SK-N-SH (cell line): ENCODE results near the gene IL4R.

ENCODE experiments used
- TF ChIP-seq, protein P1 (sequence below): fragments of 200-600 bp; sonication (generic); IDR thresholded peaks from 2 replicates; pipeline ENCODE4 v1.6.1; 2017; ENCODE audit warnings: antibody characterized with exemption, mild to moderate bottlenecking, moderate library complexity
- TF ChIP-seq, protein P2 (sequence below): IDR thresholded peaks from 2 replicates; pipeline ENCODE4 v1.4.0; 2012; ENCODE audit warnings: low read depth, borderline replicate concordance

DNA sequence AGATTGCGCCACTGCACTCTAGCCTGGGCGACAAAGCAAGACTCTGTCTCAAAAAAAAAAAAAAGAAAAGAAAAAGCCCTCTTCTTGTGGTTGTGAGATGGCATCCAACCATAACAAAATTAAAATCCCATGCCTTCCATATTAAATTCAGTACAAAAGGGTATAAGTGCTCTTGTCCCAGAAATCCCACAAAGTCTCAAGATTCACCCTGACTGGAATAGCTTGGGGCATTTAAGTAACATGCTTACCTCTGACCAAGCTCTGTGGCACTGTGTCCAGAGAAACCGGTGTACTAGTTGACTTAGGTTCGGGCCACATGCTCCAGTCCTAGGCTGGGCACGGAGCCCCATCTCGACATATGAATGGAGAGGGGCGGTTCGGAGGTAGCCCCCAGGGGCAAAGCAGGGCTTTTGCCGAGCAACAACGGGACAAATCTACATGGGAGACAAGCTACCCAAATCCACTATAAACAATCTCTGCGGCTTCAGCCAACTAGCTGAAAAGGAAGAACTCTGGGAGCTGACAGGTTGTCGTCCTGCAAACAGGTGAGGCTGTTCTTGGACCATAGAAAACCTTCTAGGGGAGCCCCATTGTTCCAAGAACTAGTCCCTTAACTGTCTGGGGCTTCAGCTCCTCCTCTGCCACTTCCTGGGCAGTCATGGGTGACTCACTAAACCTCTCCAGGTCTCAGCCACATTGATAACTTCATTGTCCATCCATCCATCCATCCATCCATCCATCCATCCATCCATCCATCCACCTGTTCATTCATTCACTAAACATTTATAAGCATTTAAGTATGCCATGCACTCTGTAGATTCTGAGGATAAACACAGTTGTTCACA, 10.3 kb upstream of the IL4R start:
- TF ChIP-seq, protein P1, sequence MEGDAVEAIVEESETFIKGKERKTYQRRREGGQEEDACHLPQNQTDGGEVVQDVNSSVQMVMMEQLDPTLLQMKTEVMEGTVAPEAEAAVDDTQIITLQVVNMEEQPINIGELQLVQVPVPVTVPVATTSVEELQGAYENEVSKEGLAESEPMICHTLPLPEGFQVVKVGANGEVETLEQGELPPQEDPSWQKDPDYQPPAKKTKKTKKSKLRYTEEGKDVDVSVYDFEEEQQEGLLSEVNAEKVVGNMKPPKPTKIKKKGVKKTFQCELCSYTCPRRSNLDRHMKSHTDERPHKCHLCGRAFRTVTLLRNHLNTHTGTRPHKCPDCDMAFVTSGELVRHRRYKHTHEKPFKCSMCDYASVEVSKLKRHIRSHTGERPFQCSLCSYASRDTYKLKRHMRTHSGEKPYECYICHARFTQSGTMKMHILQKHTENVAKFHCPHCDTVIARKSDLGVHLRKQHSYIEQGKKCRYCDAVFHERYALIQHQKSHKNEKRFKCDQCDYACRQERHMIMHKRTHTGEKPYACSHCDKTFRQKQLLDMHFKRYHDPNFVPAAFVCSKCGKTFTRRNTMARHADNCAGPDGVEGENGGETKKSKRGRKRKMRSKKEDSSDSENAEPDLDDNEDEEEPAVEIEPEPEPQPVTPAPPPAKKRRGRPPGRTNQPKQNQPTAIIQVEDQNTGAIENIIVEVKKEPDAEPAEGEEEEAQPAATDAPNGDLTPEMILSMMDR, result no peak
- TF ChIP-seq, protein P2, sequence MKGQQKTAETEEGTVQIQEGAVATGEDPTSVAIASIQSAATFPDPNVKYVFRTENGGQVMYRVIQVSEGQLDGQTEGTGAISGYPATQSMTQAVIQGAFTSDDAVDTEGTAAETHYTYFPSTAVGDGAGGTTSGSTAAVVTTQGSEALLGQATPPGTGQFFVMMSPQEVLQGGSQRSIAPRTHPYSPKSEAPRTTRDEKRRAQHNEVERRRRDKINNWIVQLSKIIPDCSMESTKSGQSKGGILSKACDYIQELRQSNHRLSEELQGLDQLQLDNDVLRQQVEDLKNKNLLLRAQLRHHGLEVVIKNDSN, result no peak
